SK-N-SH (cell line): ENCODE measurements around the gene CCDC148. TPM values are rescaled to one million over a fixed set of nuclear protein-coding genes. Genes with fewer than 3 reads are reported as not detected.
A peak's percentile ranks its signal among the peaks of the same experiment; 100 is the strongest.

Source experiments
- CTCF ChIA-PET: fragments of 300-600, 350-600 bp; formaldehyde crosslinking; extraction: SDS; loops from one replicate; lab custom pipeline; 2021; lab: Yijun Ruan, JAX
- POLR2A ChIA-PET: fragments of 350-600 bp; sonication (Branson Sonifier 250); formaldehyde crosslinking; extraction: SDS; loops from one replicate; lab custom pipeline; 2020; ENCODE audit warnings: antibody characterized with exemption, inconsistent platforms; lab: Yijun Ruan, JAX
- DNase-seq: peaks from one replicate; pipeline ENCODE4 v3.0.0; 2012
- H2AFZ ChIP-seq: fragments of 200-600 bp; sonication (generic); 2 replicates; pipeline ENCODE4 v1.8.1; 2016; ENCODE audit warnings: antibody characterized with exemption, mild to moderate bottlenecking, low read depth
- H3F3A ChIP-seq: fragments of 200-600 bp; sonication (generic); replicated peaks from 2 replicates; pipeline ENCODE3; 2016; ENCODE audit warnings: antibody characterized with exemption, mild to moderate bottlenecking; ENCODE audit not compliant: insufficient read depth
- H3K27ac ChIP-seq, 2 experiments: fragments of 200-500 bp in 1 of 2; fragments of 200-600 bp in 1 of 2; sonication (Bioruptor generic) in 1 of 2; sonication (generic), shearing (Covaris generic) in 1 of 2; 2 replicates each; pipeline versions ENCODE4 v1.5.1 to v1.6.1; 2014 to 2016; ENCODE audit warnings: low read depth in 2 of 2, inconsistent platforms in 1 of 2, low read length in 1 of 2, mild to moderate bottlenecking in 1 of 2, mixed read lengths in 1 of 2
- H3K27me3 ChIP-seq: fragments of 200-600 bp; sonication (generic), shearing (Covaris generic); 2 replicates; pipeline ENCODE4 v1.6.1; 2016; ENCODE audit warnings: mixed run types; ENCODE audit not compliant: insufficient read depth
- H3K36me3 ChIP-seq, 2 experiments: fragments of 200-500 bp in 1 of 2; fragments of 200-600 bp in 1 of 2; sonication (Bioruptor generic) in 1 of 2; sonication (generic) in 1 of 2; replicated peaks in 1 of 2; 2 replicates each; pipeline versions ENCODE3 to v1.5.1; 2014 to 2016; ENCODE audit warnings: low read length in 1 of 2, mild to moderate bottlenecking in 1 of 2; ENCODE audit not compliant: insufficient read depth in 2 of 2, control insufficient read depth in 1 of 2
- H3K4me1 ChIP-seq, 2 experiments: fragments of 200-500 bp in 1 of 2; fragments of 200-600 bp in 1 of 2; sonication (Bioruptor generic) in 1 of 2; sonication (generic), shearing (Covaris generic) in 1 of 2; 2 replicates each; pipeline versions ENCODE4 v1.5.1 to v1.6.1; 2014 to 2016; ENCODE audit warnings: low read depth in 1 of 2, low read length in 1 of 2, mixed run types in 1 of 2; ENCODE audit not compliant: insufficient read depth in 2 of 2, control insufficient read depth in 1 of 2
- H3K4me2 ChIP-seq: fragments of 200-600 bp; sonication (generic), shearing (Covaris generic); 2 replicates; pipeline ENCODE4 v1.6.1; 2017; ENCODE audit warnings: mixed run types
- H3K4me3 ChIP-seq, 2 experiments: fragments of 200-500 bp in 1 of 2; fragments of 200-600 bp in 1 of 2; sonication (Bioruptor generic) in 1 of 2; sonication (generic), shearing (Covaris generic) in 1 of 2; 2 replicates each; pipeline versions ENCODE4 v1.5.1 to v1.8.1; 2014 to 2016; ENCODE audit warnings: low read depth in 2 of 2, inconsistent platforms in 1 of 2, low read length in 1 of 2, mild to moderate bottlenecking in 1 of 2, mixed read lengths in 1 of 2, moderate library complexity in 1 of 2
- H3K79me2 ChIP-seq: fragments of 200-600 bp; sonication (generic); 2 replicates; pipeline ENCODE4 v1.8.1; 2017; ENCODE audit warnings: mild to moderate bottlenecking; ENCODE audit not compliant: insufficient read depth
- H3K9ac ChIP-seq: fragments of 200-600 bp; sonication (generic); 2 replicates; pipeline ENCODE4 v1.6.1; 2017; ENCODE audit warnings: mixed run types
- H3K9me2 ChIP-seq: fragments of 200-600 bp; sonication (generic); 2 replicates; pipeline ENCODE4 v1.6.1; 2017; ENCODE audit warnings: mixed run types
- H3K9me3 ChIP-seq: fragments of 200-600 bp; sonication (generic); 2 replicates; pipeline ENCODE4 v1.6.1; 2017; ENCODE audit warnings: mixed run types, mild to moderate bottlenecking, moderate library complexity
- H4K20me1 ChIP-seq: fragments of 200-600 bp; sonication (generic); 2 replicates; pipeline ENCODE4 v1.6.1; 2017; ENCODE audit warnings: mild to moderate bottlenecking, mixed run types; ENCODE audit not compliant: insufficient read depth
- EP300 ChIP-seq, 2 experiments: IDR thresholded peaks; 2 replicates each; pipeline versions ENCODE4 v1.4.0 to v1.6.1; 2012; ENCODE audit warnings: borderline replicate concordance in 1 of 2, low read depth in 1 of 2, low read length in 1 of 2
- FOSL2 ChIP-seq: IDR thresholded peaks from 2 replicates; pipeline ENCODE4 v1.4.0; 2012; ENCODE audit warnings: low read depth, mild to moderate bottlenecking, moderate library complexity, borderline replicate concordance
- FOXM1 ChIP-seq: IDR thresholded peaks from 2 replicates; pipeline ENCODE4 v1.4.0; 2012; ENCODE audit warnings: low read depth, mild to moderate bottlenecking
- MEF2A ChIP-seq: IDR thresholded peaks from 2 replicates; pipeline ENCODE4 v1.4.0; 2012; ENCODE audit warnings: low read depth, borderline replicate concordance
- MXI1 ChIP-seq: IDR thresholded peaks from 2 replicates; pipeline ENCODE4 v1.6.1; 2012; ENCODE audit warnings: mild to moderate bottlenecking, low read depth, low read length, improper control_type of control experiment
- RAD21 ChIP-seq: IDR thresholded peaks from 2 replicates; pipeline ENCODE4 v1.6.1; 2012; ENCODE audit warnings: mild to moderate bottlenecking, low read length
- RCOR1 ChIP-seq: fragments of 150-350 bp; IDR thresholded peaks from 2 replicates; pipeline ENCODE4 v1.6.1; 2017; ENCODE audit warnings: antibody characterized with exemption, low read length
- REST ChIP-seq: IDR thresholded peaks from 2 replicates; pipeline ENCODE4 v1.6.1; 2012; ENCODE audit warnings: mild to moderate bottlenecking, low read depth, low read length, moderate library complexity
- RFX5 ChIP-seq: IDR thresholded peaks from 2 replicates; pipeline ENCODE4 v1.6.1; 2012; ENCODE audit warnings: mild to moderate bottlenecking, improper control_type of control experiment, low read length
- SMC3 ChIP-seq: IDR thresholded peaks from 2 replicates; pipeline ENCODE4 v1.6.1; 2012; ENCODE audit warnings: low read depth, low read length, improper control_type of control experiment
- WGBS: methylation state at CpG from one replicate; pipeline ENCODE4 v1.1.6; 2017; ENCODE audit warnings: low lambda C conversion rate; 5-methylcytosine and 5-hydroxymethylcytosine counted together
- polyA plus RNA-seq, 3 experiments: library from polyadenylated mRNA; depleted of rRNA; stranded (reverse); fragments of >200 nt; gene quantifications; 2 replicates each; pipeline ENCODE4 v1.2.3, GENCODE V29; 2012
- TF ChIP-seq, protein P1 (sequence below): IDR thresholded peaks from 2 replicates; pipeline ENCODE4 v1.4.0; 2012; ENCODE audit warnings: low read depth, borderline replicate concordance
- TF ChIP-seq, protein P2 (sequence below): fragments of 200-600 bp; sonication (generic); IDR thresholded peaks from 2 replicates; pipeline ENCODE4 v1.6.1; 2017; ENCODE audit warnings: antibody characterized with exemption, mild to moderate bottlenecking, moderate library complexity

Gene CCDC148
- polyA plus RNA-seq, 1 of the 3 experiments (the other 2 are of a cell fraction): 0.18 TPM

DNA sequence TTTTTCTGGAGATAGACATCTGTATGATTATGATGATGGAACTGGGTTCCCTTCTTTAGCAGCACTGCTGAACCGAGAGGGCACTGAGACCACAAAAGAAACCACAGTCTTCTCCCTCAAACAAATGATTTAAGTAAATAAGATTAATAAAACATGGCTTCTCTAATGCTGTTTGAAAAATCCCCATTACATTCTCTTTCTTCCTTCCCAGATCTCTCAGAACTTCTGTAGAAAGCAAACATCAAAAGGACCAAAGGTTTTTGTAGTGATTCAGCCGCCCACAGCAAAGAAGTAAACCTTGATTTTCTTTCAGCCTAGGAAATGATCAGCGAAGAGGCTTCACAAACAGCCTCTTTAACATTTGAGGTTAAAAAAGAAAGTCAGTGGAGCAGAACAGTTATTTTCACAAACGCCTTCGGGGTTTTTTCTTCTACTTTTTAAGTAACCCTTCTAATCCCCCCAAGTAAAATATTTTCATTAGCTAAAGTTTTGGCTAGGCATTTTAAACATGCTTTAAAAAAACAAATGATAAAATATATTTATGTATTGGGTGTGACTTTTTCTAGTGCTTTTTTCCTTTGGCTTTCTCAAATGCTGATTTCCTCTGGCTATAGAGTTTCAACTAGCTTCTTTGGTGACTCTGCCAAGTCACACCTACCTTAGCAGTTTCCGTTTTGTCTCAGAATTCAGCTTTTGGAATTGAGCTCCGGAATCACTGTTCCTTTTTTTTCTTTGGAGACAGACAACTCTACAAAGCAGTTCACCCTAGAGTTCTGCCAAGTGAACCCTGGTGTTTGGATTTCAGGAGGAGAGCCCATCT lies 265.3 kb downstream of the CCDC148 start:
- Histone ChIP-seq H3K4me1 (no peaks in the 10 kb centered on the region), H3K9ac (no peak overlapping the region), H3K36me3 (no peaks in the 10 kb centered on the region), H3K9me2 (no peaks in the 10 kb centered on the region), H3K4me2 (no peak overlapping the region), H4K20me1 (no peaks in the 10 kb centered on the region), H3K9me3 (no peaks in the 10 kb centered on the region), H2AFZ (0 out of 2 replicates have a peak overlapping the region, but pooled peaks have one; percentile 48), H3K27me3 (no peaks in the 10 kb centered on the region; the same call in 1 of the 2 replicates), H3K4me3 (no peak overlapping the region), H3F3A (no peaks in the 10 kb centered on the region), H3K27ac (no peak overlapping the region), H3K79me2 (no peaks in the 10 kb centered on the region)
- CTCF ChIA-PET: interaction anchor here (0.7 to 1.9 kb wide), 8 partner anchors 10 to 563 kb away, joined by 3 to 9 read pairs (median 3); no protein-coding TSS in a partner anchor
- TF ChIP-seq RFX5: no peak
- TF ChIP-seq RAD21: no peak
- TF ChIP-seq, protein P1, sequence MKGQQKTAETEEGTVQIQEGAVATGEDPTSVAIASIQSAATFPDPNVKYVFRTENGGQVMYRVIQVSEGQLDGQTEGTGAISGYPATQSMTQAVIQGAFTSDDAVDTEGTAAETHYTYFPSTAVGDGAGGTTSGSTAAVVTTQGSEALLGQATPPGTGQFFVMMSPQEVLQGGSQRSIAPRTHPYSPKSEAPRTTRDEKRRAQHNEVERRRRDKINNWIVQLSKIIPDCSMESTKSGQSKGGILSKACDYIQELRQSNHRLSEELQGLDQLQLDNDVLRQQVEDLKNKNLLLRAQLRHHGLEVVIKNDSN: no peak
- TF ChIP-seq SMC3: no peak
- TF ChIP-seq FOXM1: no peak
- 52% methylated on average over 7 of the region's 7 CpGs for WGBS
- no peak for DNase-seq
- POLR2A ChIA-PET: no interaction called here

DNA sequence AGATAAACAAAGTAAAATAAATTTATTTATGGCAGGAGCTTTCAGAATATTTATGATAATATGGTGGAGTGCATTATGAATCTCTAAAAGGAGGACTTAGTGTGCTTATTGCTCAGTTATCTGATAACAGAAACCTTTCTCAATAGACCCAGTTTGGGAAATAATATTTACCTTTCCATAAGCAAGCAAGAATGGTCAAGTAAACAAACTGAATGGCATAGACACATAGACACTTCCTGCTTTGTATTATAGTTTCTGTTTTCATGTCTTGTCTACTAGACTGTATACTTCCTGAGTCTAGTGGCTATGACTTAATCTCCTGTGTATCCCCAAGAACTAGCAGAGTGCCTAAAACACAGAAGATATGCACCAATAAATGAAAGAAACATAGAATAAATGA lies 267.0 kb downstream of the CCDC148 start:
- DNase-seq: no peak
- ChIA-PET CTCF (interaction anchor here (1.5 kb wide), 1 partner anchor 10 kb away, joined by 7 read pairs; no protein-coding TSS in a partner anchor), POLR2A (no interaction called here)
- H3K9ac ChIP-seq: no peak overlapping the region
- no peaks in the 10 kb centered on the region for H3K4me1 ChIP-seq
- no peaks in the 10 kb centered on the region for H3F3A ChIP-seq
- no peaks in the 10 kb centered on the region for H3K79me2 ChIP-seq
- no peak overlapping the region for H3K4me2 ChIP-seq
- H3K9me2 ChIP-seq: no peaks in the 10 kb centered on the region
- H2AFZ ChIP-seq: no peak overlapping the region
- no peaks in the 10 kb centered on the region for H3K36me3 ChIP-seq
- H3K27me3 ChIP-seq: no peaks in the 10 kb centered on the region
- H3K27ac ChIP-seq: no peak overlapping the region
- TF ChIP-seq MXI1: no peak
- no peaks in the 10 kb centered on the region for H4K20me1 ChIP-seq
- H3K9me3 ChIP-seq: no peaks in the 10 kb centered on the region
- H3K4me3 ChIP-seq: no peak overlapping the region

DNA sequence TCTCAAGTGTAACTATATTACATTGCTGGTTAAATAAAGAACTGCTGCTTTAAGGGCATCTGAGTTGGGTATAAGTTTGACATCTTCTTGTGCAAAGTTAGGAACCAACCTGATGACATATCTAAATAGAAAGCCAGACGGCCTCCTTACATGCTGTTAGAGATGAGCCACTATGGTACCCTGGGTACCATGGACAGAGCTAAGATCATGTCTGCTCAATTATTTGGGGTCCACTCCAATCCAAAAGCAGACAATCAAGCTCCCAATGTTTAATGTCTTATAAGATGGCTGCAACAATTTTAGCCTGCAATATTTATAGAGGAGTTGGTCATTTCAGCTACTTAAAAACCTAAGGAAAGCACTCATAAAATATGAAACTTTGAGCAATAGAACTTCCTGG lies 268.6 kb downstream of the CCDC148 start:
- Histone ChIP-seq H3K4me3 (no peak overlapping the region), H3K9me2 (no peaks in the 10 kb centered on the region), H3K27me3 (no peaks in the 10 kb centered on the region), H3K79me2 (no peaks in the 10 kb centered on the region), H3K27ac (no peak overlapping the region), H2AFZ (no peak overlapping the region), H4K20me1 (no peaks in the 10 kb centered on the region), H3F3A (no peaks in the 10 kb centered on the region), H3K4me1 (no peaks in the 10 kb centered on the region), H3K9me3 (no peaks in the 10 kb centered on the region), H3K4me2 (no peak overlapping the region), H3K9ac (no peak overlapping the region), H3K36me3 (no peaks in the 10 kb centered on the region)
- DNase-seq: no peak
- TF ChIP-seq EP300 (IDR thresholded peaks at IDR 0.05; ENCODE audit: borderline replicate concordance in 1 of 2, low read depth in 1 of 2, low read length in 1 of 2) (no peak), REST (peak; percentile 87), FOSL2 (no peak), MEF2A (no peak), RCOR1 (no peak)
- TF ChIP-seq, protein P2, sequence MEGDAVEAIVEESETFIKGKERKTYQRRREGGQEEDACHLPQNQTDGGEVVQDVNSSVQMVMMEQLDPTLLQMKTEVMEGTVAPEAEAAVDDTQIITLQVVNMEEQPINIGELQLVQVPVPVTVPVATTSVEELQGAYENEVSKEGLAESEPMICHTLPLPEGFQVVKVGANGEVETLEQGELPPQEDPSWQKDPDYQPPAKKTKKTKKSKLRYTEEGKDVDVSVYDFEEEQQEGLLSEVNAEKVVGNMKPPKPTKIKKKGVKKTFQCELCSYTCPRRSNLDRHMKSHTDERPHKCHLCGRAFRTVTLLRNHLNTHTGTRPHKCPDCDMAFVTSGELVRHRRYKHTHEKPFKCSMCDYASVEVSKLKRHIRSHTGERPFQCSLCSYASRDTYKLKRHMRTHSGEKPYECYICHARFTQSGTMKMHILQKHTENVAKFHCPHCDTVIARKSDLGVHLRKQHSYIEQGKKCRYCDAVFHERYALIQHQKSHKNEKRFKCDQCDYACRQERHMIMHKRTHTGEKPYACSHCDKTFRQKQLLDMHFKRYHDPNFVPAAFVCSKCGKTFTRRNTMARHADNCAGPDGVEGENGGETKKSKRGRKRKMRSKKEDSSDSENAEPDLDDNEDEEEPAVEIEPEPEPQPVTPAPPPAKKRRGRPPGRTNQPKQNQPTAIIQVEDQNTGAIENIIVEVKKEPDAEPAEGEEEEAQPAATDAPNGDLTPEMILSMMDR: no peak
- ChIA-PET CTCF (interaction anchor here (0.7 to 1.6 kb wide), 2 partner anchors 8 to 557 kb away, joined by 4 read pairs; no protein-coding TSS in a partner anchor), POLR2A (interaction anchor here (0.7 kb wide), 1 partner anchor 154 kb away, joined by 3 read pairs; no protein-coding TSS in a partner anchor)
- WGBS: 92% methylated on average over 1 of the region's 1 CpG
